DMS 273 treated with DMSO at 0.1 percent for 48 hours (cell line): ENCODE data around the gene PLEKHA1.

Experiments
- DNase-seq: peaks from one replicate; lab custom pipeline; 2025; lab: John Stamatoyannopoulos, UW

Gene PLEKHA1

GRCh38 chr10:122480146-122480833, 105.8 kb downstream of the PLEKHA1 start:
- no peak for DNase-seq

- DNase-seq = no peak
Observed at GRCh38 chr10:122481296-122482056, 107.0 kb downstream of the PLEKHA1 start.
